Trophoblast cell (in vitro differentiated cells and primary cell): ENCODE measurements around the gene ETV6.
A peak's percentile ranks its signal among the peaks of the same experiment; 100 is the strongest.

ENCODE experiments used
- DNase-seq, 2 donors: peaks; one replicate each; pipeline ENCODE4 v3.0.0-alpha.2; 2016
- H2AFZ ChIP-seq: 2 replicates; pipeline ENCODE4 v1.6.1; 2013; ENCODE audit warnings: low read length, moderate library complexity, mild to moderate bottlenecking; ENCODE audit not compliant: insufficient read depth, poor library complexity
- H2AK5ac ChIP-seq: 2 replicates; pipeline ENCODE4 v1.6.1; 2013; ENCODE audit warnings: mild to moderate bottlenecking, low read length
- H2BK120ac ChIP-seq: 2 replicates; pipeline ENCODE4 v1.6.1; 2013; ENCODE audit warnings: low read length, mild to moderate bottlenecking, moderate library complexity; ENCODE audit not compliant: insufficient read depth, poor library complexity
- H2BK12ac ChIP-seq: 2 replicates; pipeline ENCODE4 v1.6.1; 2013; ENCODE audit warnings: mild to moderate bottlenecking, low read length, moderate library complexity
- H2BK5ac ChIP-seq: 2 replicates; pipeline ENCODE4 v1.6.1; 2013; ENCODE audit warnings: low read length, low read depth, moderate library complexity, mild to moderate bottlenecking; ENCODE audit not compliant: poor library complexity
- H3K14ac ChIP-seq: 2 replicates; pipeline ENCODE4 v1.6.1; 2013; ENCODE audit warnings: mild to moderate bottlenecking, low read length
- H3K18ac ChIP-seq: 2 replicates; pipeline ENCODE4 v1.6.1; 2013; ENCODE audit warnings: mild to moderate bottlenecking, low read length
- H3K23ac ChIP-seq: 2 replicates; pipeline ENCODE4 v1.6.1; 2013; ENCODE audit warnings: low read length
- H3K27ac ChIP-seq: 2 replicates; pipeline ENCODE4 v1.5.1; 2013; ENCODE audit warnings: low read depth, mild to moderate bottlenecking, inconsistent platforms, low read length, moderate library complexity
- H3K27me3 ChIP-seq: 2 replicates; pipeline ENCODE4 v1.6.1; 2013; ENCODE audit warnings: inconsistent platforms, mild to moderate bottlenecking, low read length, moderate library complexity; ENCODE audit not compliant: insufficient read depth
- H3K36me3 ChIP-seq, 2 experiments: 1 replicate in 1 of 2; 2 replicates in 1 of 2; pipeline ENCODE4 v1.6.1; 2013; ENCODE audit warnings: low read length in 2 of 2, mild to moderate bottlenecking in 2 of 2, moderate library complexity in 1 of 2; ENCODE audit not compliant: insufficient read depth in 2 of 2, control insufficient read depth in 1 of 2
- H3K4ac ChIP-seq: 2 replicates; pipeline ENCODE4 v1.6.1; 2013; ENCODE audit warnings: low read depth, mild to moderate bottlenecking, low read length, moderate library complexity
- H3K4me1 ChIP-seq, 2 experiments: 1 replicate in 1 of 2; 2 replicates in 1 of 2; pipeline ENCODE4 v1.6.1; 2013; ENCODE audit warnings: low read length in 2 of 2, mild to moderate bottlenecking in 2 of 2, moderate library complexity in 1 of 2; ENCODE audit not compliant: insufficient read depth in 2 of 2, control insufficient read depth in 1 of 2
- H3K4me2 ChIP-seq: 2 replicates; pipeline ENCODE4 v1.6.1; 2013; ENCODE audit warnings: inconsistent platforms, mild to moderate bottlenecking, low read length, moderate library complexity
- H3K4me3 ChIP-seq: 2 replicates; pipeline ENCODE4 v1.5.1; 2013; ENCODE audit warnings: mild to moderate bottlenecking, low read depth, low read length, inconsistent platforms
- H3K79me1 ChIP-seq: one replicate; pipeline ENCODE4 v1.6.1; 2013; ENCODE audit warnings: low read length
- H3K79me2 ChIP-seq: 2 replicates; pipeline ENCODE4 v1.6.1; 2013; ENCODE audit warnings: low read length, mild to moderate bottlenecking; ENCODE audit not compliant: control insufficient read depth, insufficient read depth, poor library complexity
- H3K9ac ChIP-seq: 2 replicates; pipeline ENCODE4 v1.6.1; 2013; ENCODE audit warnings: mild to moderate bottlenecking, low read length
- H3K9me3 ChIP-seq: 2 replicates; pipeline ENCODE4 v1.6.1; 2013; ENCODE audit warnings: low read depth, mild to moderate bottlenecking, control low read depth, inconsistent platforms, low read length; ENCODE audit not compliant: insufficient read depth
- H4K12ac ChIP-seq: 2 replicates; pipeline ENCODE4 v1.6.1; 2013; ENCODE audit warnings: low read depth, mild to moderate bottlenecking, low read length, moderate library complexity
- H4K8ac ChIP-seq: 2 replicates; pipeline ENCODE4 v1.6.1; 2013; ENCODE audit warnings: low read depth, mild to moderate bottlenecking, low read length, moderate library complexity
- H4K91ac ChIP-seq: one replicate; pipeline ENCODE4 v1.6.1; 2013; ENCODE audit warnings: low read depth, mild to moderate bottlenecking, low read length, moderate library complexity
- WGBS: extraction: QIAGEN DNeasy Blood & Tissue Kit; methylation state at CpG from one replicate; pipeline ENCODE4 v1.1.7; 2013; ENCODE audit warnings: missing lambda C conversion rate; ENCODE audit not compliant: insufficient read length, insufficient coverage; ENCODE audit errors: extremely low coverage; 5-methylcytosine and 5-hydroxymethylcytosine counted together

Gene ETV6

DNA sequence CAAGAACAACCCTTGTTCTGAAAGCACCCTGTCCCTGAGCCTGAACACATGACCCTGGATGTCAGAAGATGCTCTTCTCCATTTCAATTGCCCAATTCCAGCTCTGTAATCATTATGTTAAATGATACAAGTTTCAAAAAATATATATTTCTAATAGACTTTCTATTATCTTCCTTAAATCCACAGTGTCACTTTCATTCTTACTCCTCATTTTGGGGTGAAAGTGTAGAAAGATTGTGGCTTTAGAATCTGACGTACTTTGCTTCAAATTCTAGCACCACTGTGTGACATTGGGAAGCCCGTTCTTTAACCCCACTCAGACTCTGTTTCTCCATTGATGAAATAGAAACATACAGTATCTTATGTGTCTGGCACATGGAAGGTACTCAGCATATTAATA is 83.2 kb downstream of the ETV6 start:
- Histone ChIP-seq H3K4ac (no peak overlapping the region), H3K9me3 (no peaks in the 10 kb centered on the region), H3K18ac (peak overlapping the region; percentile 8), H2BK5ac (no peak overlapping the region), H3K4me1 (peaks cover 18 to 22% of the 10 kb centered on the region in 2 experiments), H3K23ac (no peak overlapping the region), H2AFZ (no peak overlapping the region), H3K27me3 (no peaks in the 10 kb centered on the region), H2BK120ac (no peak overlapping the region), H4K12ac (no peak overlapping the region), H3K27ac (no peak overlapping the region), H3K4me3 (no peak overlapping the region), H4K8ac (no peak overlapping the region), H3K79me1 (peaks cover 9% of the 10 kb centered on the region), H3K4me2 (no peak overlapping the region), H3K14ac (no peak overlapping the region), H4K91ac (no peak overlapping the region), H3K79me2 (peaks cover 3% of the 10 kb centered on the region), H3K9ac (no peak overlapping the region), H2BK12ac (peak overlapping the region; percentile 3), H3K36me3 (no peaks in the 10 kb centered on the region), H2AK5ac (peak overlapping the region; percentile 51)
- no peak for DNase-seq
- no CpG with 5 or more reads among the region's 2 CpGs for WGBS

DNA sequence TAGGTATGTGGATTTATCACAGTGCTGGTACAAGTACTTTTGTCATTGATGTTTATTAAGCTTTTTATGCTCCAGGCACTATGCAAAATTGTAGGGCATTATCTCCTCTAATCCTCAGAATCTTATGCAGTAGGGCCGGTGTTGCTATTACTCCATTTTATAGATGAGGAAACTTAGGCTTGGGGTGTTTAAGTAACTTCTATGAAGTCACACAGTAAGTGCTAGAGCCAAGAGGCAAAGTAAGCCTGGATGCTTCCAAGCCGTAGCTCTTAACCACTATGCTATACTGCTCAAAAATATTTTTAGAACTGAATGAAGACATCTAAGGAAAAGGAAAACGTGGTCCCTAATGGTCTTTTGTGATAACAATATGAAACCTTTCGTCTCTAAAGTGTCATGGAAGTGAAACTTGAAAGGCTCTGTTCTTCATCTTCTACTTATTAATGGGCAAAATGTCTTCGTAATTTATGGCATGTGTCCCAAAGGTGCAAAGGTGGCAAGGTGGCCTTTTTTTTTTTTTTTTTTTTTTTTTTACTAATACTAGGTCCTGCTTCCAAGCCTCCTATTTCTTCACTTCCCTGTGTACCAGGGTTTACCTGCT is 85.2 kb downstream of the ETV6 start:
- H2BK120ac ChIP-seq: no peak overlapping the region
- peaks cover 15 to 17% of the 10 kb centered on the region in 2 experiments for H3K4me1 ChIP-seq
- H3K14ac ChIP-seq: no peak overlapping the region
- no peaks in the 10 kb centered on the region for H3K9me3 ChIP-seq
- H3K23ac ChIP-seq: no peak overlapping the region
- no peak overlapping the region for H2BK5ac ChIP-seq
- H4K91ac ChIP-seq: no peak overlapping the region
- H2AK5ac ChIP-seq: no peak overlapping the region
- H3K27me3 ChIP-seq: no peaks in the 10 kb centered on the region
- H3K79me2 ChIP-seq: peaks cover 3% of the 10 kb centered on the region
- no peaks in the 10 kb centered on the region for H3K36me3 ChIP-seq
- no peak overlapping the region for H2AFZ ChIP-seq
- no peak overlapping the region for H4K12ac ChIP-seq
- no peak overlapping the region for H2BK12ac ChIP-seq
- DNase-seq: no peak
- H3K4me3 ChIP-seq: no peak overlapping the region
- no peak overlapping the region for H3K18ac ChIP-seq
- H3K4me2 ChIP-seq: no peak overlapping the region
- WGBS: no CpG with 5 or more reads among the region's 5 CpGs
- H3K27ac ChIP-seq: no peak overlapping the region
- H3K4ac ChIP-seq: no peak overlapping the region
- no peak overlapping the region for H3K9ac ChIP-seq
- no peak overlapping the region for H4K8ac ChIP-seq
- peaks cover 9% of the 10 kb centered on the region for H3K79me1 ChIP-seq

DNA sequence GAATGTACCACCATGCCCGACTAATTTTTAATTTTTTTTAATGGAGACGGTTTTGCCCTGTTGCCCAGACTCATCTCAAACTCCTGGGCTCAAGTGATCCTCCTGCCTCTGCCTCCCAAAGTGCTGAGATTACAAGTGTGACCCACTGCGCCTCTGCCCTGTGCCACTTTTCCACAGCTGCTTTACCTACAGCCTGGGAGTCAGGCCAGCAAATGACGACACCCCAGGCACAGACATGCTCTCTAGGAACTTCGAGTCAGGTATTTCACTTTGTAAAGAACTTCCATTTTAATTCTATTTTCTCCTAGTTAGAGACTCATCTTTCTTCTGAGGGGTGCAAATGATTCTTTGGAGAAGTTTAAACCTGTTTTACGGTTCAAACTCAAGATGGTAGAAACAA is 89.0 kb downstream of the ETV6 start:
- Histone ChIP-seq H3K23ac (no peak overlapping the region), H3K9me3 (no peaks in the 10 kb centered on the region), H3K9ac (no peak overlapping the region), H3K18ac (no peak overlapping the region), H3K27ac (no peak overlapping the region), H3K4ac (no peak overlapping the region), H3K4me1 (peaks cover 4 to 7% of the 10 kb centered on the region in 2 experiments), H3K36me3 (no peaks in the 10 kb centered on the region), H3K27me3 (no peaks in the 10 kb centered on the region), H4K8ac (no peak overlapping the region), H2BK120ac (no peak overlapping the region), H3K14ac (no peak overlapping the region), H2BK5ac (no peak overlapping the region), H4K91ac (no peak overlapping the region), H2BK12ac (no peak overlapping the region), H4K12ac (no peak overlapping the region), H2AK5ac (no peak overlapping the region), H3K4me3 (no peak overlapping the region), H3K79me1 (no peaks in the 10 kb centered on the region), H2AFZ (no peak overlapping the region), H3K79me2 (no peaks in the 10 kb centered on the region), H3K4me2 (no peak overlapping the region)
- WGBS: no CpG with 5 or more reads among the region's 6 CpGs
- no peak for DNase-seq

DNA sequence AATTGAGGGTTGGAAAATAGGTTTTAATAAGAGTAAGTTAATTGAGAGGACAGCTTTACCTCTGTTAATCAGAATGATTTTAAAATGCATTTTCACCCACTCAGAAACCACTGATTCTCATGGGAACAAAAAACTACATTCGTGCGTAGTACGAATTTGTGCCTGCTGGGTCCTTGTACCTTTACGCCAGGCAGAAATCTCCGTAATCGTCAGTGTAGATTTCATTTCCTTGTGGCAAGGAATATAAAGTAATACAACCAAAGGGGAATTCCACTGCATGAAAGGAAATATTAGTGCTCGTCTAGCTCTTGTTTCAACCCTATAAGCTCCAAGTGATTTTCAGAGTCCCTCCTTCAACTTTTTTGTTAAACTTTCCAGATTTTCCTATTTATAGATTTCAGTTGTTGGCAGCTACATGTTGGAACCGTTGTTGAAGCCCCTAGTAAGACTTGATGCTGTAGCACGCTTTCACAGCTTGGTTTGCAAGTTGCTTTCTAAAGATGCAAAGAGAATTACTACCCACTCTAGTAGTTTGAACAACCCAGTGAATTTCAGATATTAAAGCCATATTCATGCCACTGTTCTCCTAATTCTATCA is 90.6 kb downstream of the ETV6 start:
- Histone ChIP-seq H4K12ac (no peak overlapping the region), H2AK5ac (no peak overlapping the region), H3K9ac (no peak overlapping the region), H3K14ac (no peak overlapping the region), H3K4me3 (no peak overlapping the region), H3K27ac (no peak overlapping the region), H4K91ac (no peak overlapping the region), H3K4me2 (no peak overlapping the region), H3K4me1 (peaks cover 7 to 16% of the 10 kb centered on the region in 2 experiments), H3K79me1 (no peaks in the 10 kb centered on the region), H3K18ac (no peak overlapping the region), H3K36me3 (no peaks in the 10 kb centered on the region), H3K27me3 (no peaks in the 10 kb centered on the region), H4K8ac (no peak overlapping the region), H3K4ac (no peak overlapping the region), H2BK120ac (no peak overlapping the region), H3K23ac (no peak overlapping the region), H2BK12ac (no peak overlapping the region), H3K9me3 (no peaks in the 10 kb centered on the region), H2AFZ (no peak overlapping the region), H3K79me2 (no peaks in the 10 kb centered on the region), H2BK5ac (no peak overlapping the region)
- no peak for DNase-seq
- WGBS: no CpG with 5 or more reads among the region's 9 CpGs
